ENCODE measurements around the gene JAKMIP2.

DNA sequence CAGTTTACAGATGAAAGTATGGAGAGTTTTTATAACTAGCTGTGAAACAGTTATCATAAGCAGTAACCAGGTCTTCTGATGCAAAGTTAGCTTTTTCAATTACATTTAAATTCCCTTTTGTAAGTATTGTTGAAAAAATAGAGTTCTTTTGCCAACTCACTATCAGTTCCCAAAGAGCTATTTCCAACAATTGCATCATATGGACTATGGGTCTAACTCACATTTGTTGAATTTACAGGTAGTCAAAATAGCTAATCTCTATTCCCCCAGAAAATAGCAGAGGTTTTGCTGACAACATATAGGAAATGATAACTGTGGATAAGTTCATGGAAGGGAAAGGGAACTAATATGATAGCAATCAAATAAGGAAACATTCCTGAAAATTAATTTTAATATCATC is 47.5 kb upstream of the JAKMIP2 start:
- TF ChIP-seq POLR2AphosphoS5 (IDR thresholded peaks at IDR 0.05; ENCODE audit: borderline replicate concordance, low read depth, low read length) (no peak), FOXP2 (optimal IDR thresholded peaks at IDR 0.05; ENCODE audit: control extremely low read depth, extremely low read length, insufficient read depth) (no peak), EZH2 (IDR thresholded peaks at IDR 0.05) (no peak)

Measured in SK-N-MC (cell line).